H9 (cell line): Measurements from ENCODE around the gene GRM5. TPM values are rescaled to one million over a fixed set of nuclear protein-coding genes. Genes with fewer than 3 reads are reported as not detected.
"Not testable (repeated sequence)": the region's sequence is repeated elsewhere in the genome, so short reads cannot be mapped to it uniquely, and the experiment has no call there.

Experiments used
- DNase-seq: peaks from one replicate; pipeline ENCODE4 v3.0.0-alpha.2; 2017
- H2AFZ ChIP-seq: one replicate; pipeline ENCODE4 v1.6.1; 2013; ENCODE audit warnings: mild to moderate bottlenecking, low read length, control low read depth, moderate library complexity
- H2AK5ac ChIP-seq: 2 replicates; pipeline ENCODE4 v1.6.1; 2013; ENCODE audit warnings: low read length, control low read depth, mixed read lengths; ENCODE audit not compliant: insufficient read length
- H2BK120ac ChIP-seq: one replicate; pipeline ENCODE4 v1.6.1; 2013; ENCODE audit warnings: low read depth, mild to moderate bottlenecking, low read length, control low read depth, inconsistent platforms; ENCODE audit not compliant: poor library complexity, severe bottlenecking
- H2BK12ac ChIP-seq: 2 replicates; pipeline ENCODE4 v1.6.1; 2013; ENCODE audit warnings: low read length, control low read depth, mixed read lengths, low read depth; ENCODE audit not compliant: insufficient read length
- H2BK15ac ChIP-seq: 2 replicates; pipeline ENCODE4 v1.6.1; 2013; ENCODE audit warnings: low read depth, low read length, control low read depth
- H2BK20ac ChIP-seq: one replicate; pipeline ENCODE4 v1.6.1; 2013; ENCODE audit warnings: low read depth, mild to moderate bottlenecking, low read length, control low read depth, inconsistent platforms; ENCODE audit not compliant: poor library complexity, severe bottlenecking
- H2BK5ac ChIP-seq: 2 replicates; pipeline ENCODE4 v1.6.1; 2013; ENCODE audit warnings: low read length, control low read depth, mixed read lengths; ENCODE audit not compliant: insufficient read length
- H3K14ac ChIP-seq: 2 replicates; pipeline ENCODE4 v1.6.1; 2013; ENCODE audit warnings: low read length, control low read depth; ENCODE audit not compliant: insufficient read depth
- H3K18ac ChIP-seq: 2 replicates; pipeline ENCODE4 v1.6.1; 2013; ENCODE audit warnings: low read depth, mild to moderate bottlenecking, mixed read lengths, low read length, control low read depth; ENCODE audit not compliant: insufficient read length
- H3K23ac ChIP-seq: 2 replicates; pipeline ENCODE4 v1.6.1; 2013; ENCODE audit warnings: low read length, control low read depth, mixed read lengths, low read depth; ENCODE audit not compliant: insufficient read length
- H3K23me2 ChIP-seq: 2 replicates; pipeline ENCODE4 v1.6.1; 2013; ENCODE audit warnings: low read depth, mild to moderate bottlenecking, mixed read lengths, low read length, control low read depth; ENCODE audit not compliant: insufficient read length, poor library complexity, severe bottlenecking
- H3K27ac ChIP-seq: 2 replicates; pipeline ENCODE4 v1.5.1; 2013; ENCODE audit warnings: low read length, control low read depth, mixed read lengths, low read depth; ENCODE audit not compliant: insufficient read length
- H3K27me3 ChIP-seq: 2 replicates; pipeline ENCODE4 v1.6.1; 2013; ENCODE audit warnings: low read length, control low read depth, inconsistent platforms; ENCODE audit not compliant: insufficient read depth
- H3K4ac ChIP-seq: 2 replicates; pipeline ENCODE4 v1.6.1; 2013; ENCODE audit warnings: low read depth, mild to moderate bottlenecking, control low read depth, inconsistent platforms, low read length, moderate library complexity
- H3K4me1 ChIP-seq: 2 replicates; pipeline ENCODE4 v1.6.1; 2013; ENCODE audit warnings: low read length, control low read depth, inconsistent platforms; ENCODE audit not compliant: insufficient read depth
- H3K4me2 ChIP-seq: 2 replicates; pipeline ENCODE4 v1.6.1; 2013; ENCODE audit warnings: low read length, control low read depth, mixed read lengths; ENCODE audit not compliant: insufficient read length, insufficient read depth
- H3K56ac ChIP-seq: 2 replicates; pipeline ENCODE4 v1.6.1; 2013; ENCODE audit warnings: low read depth, mild to moderate bottlenecking, mixed read lengths, low read length, control low read depth; ENCODE audit not compliant: insufficient read length
- H3K79me1 ChIP-seq: 2 replicates; pipeline ENCODE4 v1.6.1; 2013; ENCODE audit warnings: low read depth, mild to moderate bottlenecking, moderate library complexity, low read length, control low read depth, inconsistent platforms; ENCODE audit not compliant: insufficient read depth, poor library complexity, severe bottlenecking
- H3K79me2 ChIP-seq: 2 replicates; pipeline ENCODE4 v1.6.1; 2013; ENCODE audit warnings: low read length, control low read depth, inconsistent platforms; ENCODE audit not compliant: insufficient read depth
- H3K9ac ChIP-seq: 2 replicates; pipeline ENCODE4 v1.6.1; 2013; ENCODE audit warnings: low read length, control low read depth, mixed read lengths; ENCODE audit not compliant: insufficient read length; ENCODE audit errors: extremely low read depth
- H3K9me3 ChIP-seq: one replicate; pipeline ENCODE4 v1.6.1; 2013; ENCODE audit warnings: low read depth, low read length, inconsistent platforms; ENCODE audit not compliant: control insufficient read depth
- H3T11ph ChIP-seq: one replicate; pipeline ENCODE4 v1.6.1; 2013; ENCODE audit warnings: mild to moderate bottlenecking, low read length, control low read depth, inconsistent platforms
- H4K20me1 ChIP-seq: one replicate; pipeline ENCODE4 v1.6.1; 2013; ENCODE audit not compliant: control insufficient read depth, insufficient read length, insufficient read depth
- H4K5ac ChIP-seq: 2 replicates; pipeline ENCODE4 v1.6.1; 2013; ENCODE audit warnings: low read depth, mild to moderate bottlenecking, mixed read lengths, low read length, control low read depth; ENCODE audit not compliant: insufficient read length
- H4K8ac ChIP-seq: replicated peaks from 2 replicates; pipeline ENCODE4 v1.6.1; 2013; ENCODE audit warnings: low read length, control low read depth, mixed read lengths, low read depth; ENCODE audit not compliant: insufficient read length
- H4K91ac ChIP-seq: 2 replicates; pipeline ENCODE4 v1.6.1; 2013; ENCODE audit warnings: low read depth, mild to moderate bottlenecking, moderate library complexity, mixed read lengths, low read length, control low read depth; ENCODE audit not compliant: insufficient read length
- H3K27ac Mint-ChIP-seq, 3 experiments: 2 replicates in 2 of 3; 3 replicates in 1 of 3; pipeline ENCODE4 v1.8.0; 2020 to 2021; ENCODE audit warnings: mixed read lengths in 3 of 3, mild to moderate bottlenecking in 1 of 3, moderate library complexity in 1 of 3
- H3K27me3 Mint-ChIP-seq: 2 replicates; pipeline ENCODE4 v1.8.0; 2021; ENCODE audit warnings: low read depth, mild to moderate bottlenecking, moderate library complexity, mixed read lengths
- H3K36me3 Mint-ChIP-seq, 3 experiments: 2 replicates in 2 of 3; 3 replicates in 1 of 3; pipeline ENCODE4 v1.8.0; 2020 to 2021; ENCODE audit warnings: low read depth in 3 of 3, mixed read lengths in 3 of 3; ENCODE audit not compliant: insufficient read depth in 1 of 3
- H3K4me1 Mint-ChIP-seq, 2 experiments: 2 replicates each; pipeline ENCODE4 v1.8.0; 2020; ENCODE audit warnings: mixed read lengths in 2 of 2
- H3K4me3 Mint-ChIP-seq, 2 experiments: 2 replicates in 1 of 2; 3 replicates in 1 of 2; pipeline ENCODE4 v1.8.0; 2020 to 2021; ENCODE audit warnings: mild to moderate bottlenecking in 2 of 2, mixed read lengths in 2 of 2, moderate library complexity in 1 of 2
- H3K9me3 Mint-ChIP-seq, 2 experiments: 2 replicates in 1 of 2; 3 replicates in 1 of 2; pipeline ENCODE4 v1.8.0; 2020; ENCODE audit warnings: mild to moderate bottlenecking in 2 of 2, mixed read lengths in 2 of 2, moderate library complexity in 1 of 2
- WGBS: extraction: QIAGEN DNeasy Blood & Tissue Kit; methylation state at CpG from one replicate; pipeline ENCODE4 v1.1.7; 2013; ENCODE audit warnings: missing lambda C conversion rate, low lambda C conversion rate, mixed read lengths; ENCODE audit not compliant: insufficient read length; ENCODE audit errors: extremely low coverage; 5-methylcytosine and 5-hydroxymethylcytosine counted together
- total RNA-seq: library from RNA; stranded (reverse); gene quantifications from 2 replicates; pipeline ENCODE4 v1.2.1, GENCODE V29; 2021
- TF ChIP-seq, protein P1 (sequence below): fragments of 200-600 bp; sonication (generic); conservative IDR thresholded peaks from 3 replicates; pipeline ENCODE4 v1.8.0; 2021; ENCODE audit warnings: antibody characterized with exemption, mild to moderate bottlenecking

The GRM5 gene
- total RNA-seq, 1 experiment from 2014 or later: not detected

DNA sequence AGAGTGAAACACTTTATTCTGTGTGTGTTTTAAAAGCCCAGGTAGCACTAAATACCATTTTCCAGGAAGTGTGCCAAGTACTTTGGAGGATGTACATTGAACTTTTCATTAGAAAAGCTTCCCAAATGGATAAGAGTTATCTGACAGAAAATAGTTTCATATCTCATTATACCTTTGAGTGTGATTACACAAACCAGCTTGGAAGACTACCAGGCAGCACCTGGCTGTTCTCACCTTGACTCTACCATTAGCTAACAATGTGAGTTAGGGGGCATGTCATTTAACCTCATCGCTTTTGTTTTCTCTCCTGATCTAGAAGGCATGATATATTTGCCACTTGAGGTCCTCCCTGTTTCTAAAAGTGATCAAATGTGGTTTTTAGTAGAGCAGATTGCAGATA is 50.2 kb downstream of the GRM5 start:
- no peak overlapping the region for H3K18ac ChIP-seq
- H2BK12ac ChIP-seq: no peak overlapping the region
- no peak overlapping the region for H3K14ac ChIP-seq
- H2BK120ac ChIP-seq: no peak overlapping the region
- H2AFZ ChIP-seq: no peak overlapping the region
- H3K9me3 ChIP-seq: no peaks in the 10 kb centered on the region
- no peaks in the 10 kb centered on the region for H3K79me2 ChIP-seq
- no peak overlapping the region for H4K91ac ChIP-seq
- no peak overlapping the region for H3T11ph ChIP-seq
- H4K8ac ChIP-seq: no peak overlapping the region
- no peak for DNase-seq
- H3K23ac ChIP-seq: no peak overlapping the region
- no peak overlapping the region for H3K27ac ChIP-seq
- H3K56ac ChIP-seq: no peak overlapping the region
- no CpG with 5 or more reads among the region's 1 CpG for WGBS
- H3K4ac ChIP-seq: no peak overlapping the region
- no peak overlapping the region for H3K4me3 Mint-ChIP-seq
- no peaks in the 10 kb centered on the region for H3K23me2 ChIP-seq
- no peaks in the 10 kb centered on the region for H3K27me3 Mint-ChIP-seq
- H3K36me3 Mint-ChIP-seq: no peaks in the 10 kb centered on the region
- no peak overlapping the region for H2BK20ac ChIP-seq
- no peak overlapping the region for H3K27ac Mint-ChIP-seq
- no peak overlapping the region for H2BK5ac ChIP-seq
- no peaks in the 10 kb centered on the region; a peak in 1 of 4 replicates for H3K4me1 Mint-ChIP-seq
- no peak overlapping the region for H3K9ac ChIP-seq
- H3K79me1 ChIP-seq: no peaks in the 10 kb centered on the region
- no peaks in the 10 kb centered on the region for H3K27me3 ChIP-seq
- H3K9me3 Mint-ChIP-seq: no peaks in the 10 kb centered on the region
- H4K20me1 ChIP-seq: no peaks in the 10 kb centered on the region
- no peak overlapping the region for H2BK15ac ChIP-seq
- H3K4me2 ChIP-seq: no peak overlapping the region
- H3K4me1 ChIP-seq: no peaks in the 10 kb centered on the region
- TF ChIP-seq, protein P1, sequence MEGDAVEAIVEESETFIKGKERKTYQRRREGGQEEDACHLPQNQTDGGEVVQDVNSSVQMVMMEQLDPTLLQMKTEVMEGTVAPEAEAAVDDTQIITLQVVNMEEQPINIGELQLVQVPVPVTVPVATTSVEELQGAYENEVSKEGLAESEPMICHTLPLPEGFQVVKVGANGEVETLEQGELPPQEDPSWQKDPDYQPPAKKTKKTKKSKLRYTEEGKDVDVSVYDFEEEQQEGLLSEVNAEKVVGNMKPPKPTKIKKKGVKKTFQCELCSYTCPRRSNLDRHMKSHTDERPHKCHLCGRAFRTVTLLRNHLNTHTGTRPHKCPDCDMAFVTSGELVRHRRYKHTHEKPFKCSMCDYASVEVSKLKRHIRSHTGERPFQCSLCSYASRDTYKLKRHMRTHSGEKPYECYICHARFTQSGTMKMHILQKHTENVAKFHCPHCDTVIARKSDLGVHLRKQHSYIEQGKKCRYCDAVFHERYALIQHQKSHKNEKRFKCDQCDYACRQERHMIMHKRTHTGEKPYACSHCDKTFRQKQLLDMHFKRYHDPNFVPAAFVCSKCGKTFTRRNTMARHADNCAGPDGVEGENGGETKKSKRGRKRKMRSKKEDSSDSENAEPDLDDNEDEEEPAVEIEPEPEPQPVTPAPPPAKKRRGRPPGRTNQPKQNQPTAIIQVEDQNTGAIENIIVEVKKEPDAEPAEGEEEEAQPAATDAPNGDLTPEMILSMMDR: no peak
- H4K5ac ChIP-seq: no peak overlapping the region
- no peak overlapping the region for H2AK5ac ChIP-seq

DNA sequence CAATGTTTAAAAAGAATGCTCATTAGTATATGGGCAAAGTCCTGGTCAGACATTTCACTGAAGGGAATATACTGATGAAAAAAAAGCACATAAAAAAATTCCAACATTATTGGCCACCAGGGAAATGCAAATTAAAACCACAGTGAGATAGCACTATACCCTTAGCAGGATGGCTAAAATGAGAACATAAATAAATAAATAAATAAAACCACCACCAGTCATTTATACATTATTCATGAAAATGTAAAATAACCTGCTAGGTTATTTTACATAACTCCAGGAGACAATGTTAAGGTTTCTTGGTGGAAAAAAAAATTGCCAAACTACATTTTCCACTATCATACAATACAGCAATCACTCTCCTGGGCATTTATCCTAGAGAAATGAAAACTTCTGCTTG is 64.9 kb downstream of the GRM5 start:
- not testable (repeated sequence) for H3K27me3 Mint-ChIP-seq, H4K5ac ChIP-seq, H3K27ac Mint-ChIP-seq, H3K4me1 ChIP-seq, H3K9me3 ChIP-seq, H2BK20ac ChIP-seq, H2BK5ac ChIP-seq, H3K18ac ChIP-seq, H3K23ac ChIP-seq, H3K4me3 Mint-ChIP-seq, H3K4me1 Mint-ChIP-seq, H3K9ac ChIP-seq, H3T11ph ChIP-seq, DNase-seq, H3K36me3 Mint-ChIP-seq, H3K79me2 ChIP-seq, H3K23me2 ChIP-seq, H2AK5ac ChIP-seq, H3K4me2 ChIP-seq, H4K20me1 ChIP-seq, H2AFZ ChIP-seq, H4K91ac ChIP-seq, H3K27ac ChIP-seq, H3K9me3 Mint-ChIP-seq, H3K4ac ChIP-seq, H2BK120ac ChIP-seq, H3K56ac ChIP-seq, H2BK15ac ChIP-seq, H3K14ac ChIP-seq, H4K8ac ChIP-seq, H3K79me1 ChIP-seq, H2BK12ac ChIP-seq, H3K27me3 ChIP-seq
